Immature natural killer cell (primary cell): ENCODE data around the gene DOCK1. TPM values are rescaled to one million over a fixed set of nuclear protein-coding genes. Genes with fewer than 3 reads are reported as not detected.
A peak's percentile ranks its signal among the peaks of the same experiment; 100 is the strongest.
"Not testable (repeated sequence)": the region's sequence is repeated elsewhere in the genome, so short reads cannot be mapped to it uniquely, and the experiment has no call there.

Source experiments
- DNase-seq, 3 donors: peaks; one replicate each; pipeline ENCODE4 v3.0.0; 2022; ENCODE audit warnings: mixed read lengths in 1 of 3
- H3K27ac Mint-ChIP-seq, 6 donors: one replicate each; pipeline ENCODE4 v1.8.0; 2020; ENCODE audit warnings: mixed read lengths in 6 of 6, mild to moderate bottlenecking in 5 of 6, inconsistent platforms in 4 of 6, moderate library complexity in 3 of 6
- H3K27me3 Mint-ChIP-seq, 3 donors: one replicate each; pipeline ENCODE4 v1.8.0; 2020 to 2021; ENCODE audit warnings: low read depth in 3 of 3, mild to moderate bottlenecking in 3 of 3, mixed read lengths in 3 of 3, moderate library complexity in 3 of 3, inconsistent platforms in 1 of 3
- H3K36me3 Mint-ChIP-seq, 3 donors: one replicate each; pipeline ENCODE4 v1.8.0; 2020; ENCODE audit warnings: mixed read lengths in 3 of 3, inconsistent platforms in 2 of 3, mild to moderate bottlenecking in 2 of 3
- H3K4me1 Mint-ChIP-seq, 2 donors: one replicate each; pipeline ENCODE4 v1.8.0; 2020; ENCODE audit warnings: inconsistent platforms in 2 of 2, mild to moderate bottlenecking in 2 of 2, mixed read lengths in 2 of 2, moderate library complexity in 1 of 2
- H3K4me3 Mint-ChIP-seq, 5 donors: one replicate each; pipeline ENCODE4 v1.8.0; 2020; ENCODE audit warnings: mild to moderate bottlenecking in 5 of 5, mixed read lengths in 5 of 5, inconsistent platforms in 3 of 5, moderate library complexity in 3 of 5
- H3K9me3 Mint-ChIP-seq, 6 donors: one replicate each; pipeline ENCODE4 v1.8.0; 2020; ENCODE audit warnings: mild to moderate bottlenecking in 6 of 6, mixed read lengths in 6 of 6, inconsistent platforms in 4 of 6, moderate library complexity in 3 of 6
- polyA plus RNA-seq, 3 donors: library from polyadenylated mRNA; unstranded; fragments of 300-500 nt; fragmentation: Illumina TruSeq; gene quantifications; one replicate each; pipeline ENCODE4 v1.2.3, GENCODE V29; 2021

The DOCK1 gene
- under 1 TPM in 1 of 3 donors, not detected in 2; 0.37 TPM for polyA plus RNA-seq

- peak within 1 kb of the TSS in 3 of 5 donors; percentile 49 to 63 (median 63) for H3K4me3 Mint-ChIP-seq
- H3K4me1 Mint-ChIP-seq = peaks cover 0 to 6% of the 10 kb centered on the region in 2 donors
- no peak within 1 kb of the TSS for H3K27ac Mint-ChIP-seq
- DNase-seq = no peak
- H3K9me3 Mint-ChIP-seq = peaks cover 0 to 2% (median 0%) of the 10 kb centered on the region in 6 donors
- no peaks in the 10 kb centered on the region for H3K36me3 Mint-ChIP-seq
- H3K27me3 Mint-ChIP-seq = peaks cover 5 to 10% (median 5%) of the 10 kb centered on the region in 3 donors
Observed at GRCh38 chr10:126904818-126905701, at the start of gene DOCK1. Gene DOCK1 (plus strand): TSS chr10:126905428. CDS start chr10:126905518, 90 bp downstream.

DNA sequence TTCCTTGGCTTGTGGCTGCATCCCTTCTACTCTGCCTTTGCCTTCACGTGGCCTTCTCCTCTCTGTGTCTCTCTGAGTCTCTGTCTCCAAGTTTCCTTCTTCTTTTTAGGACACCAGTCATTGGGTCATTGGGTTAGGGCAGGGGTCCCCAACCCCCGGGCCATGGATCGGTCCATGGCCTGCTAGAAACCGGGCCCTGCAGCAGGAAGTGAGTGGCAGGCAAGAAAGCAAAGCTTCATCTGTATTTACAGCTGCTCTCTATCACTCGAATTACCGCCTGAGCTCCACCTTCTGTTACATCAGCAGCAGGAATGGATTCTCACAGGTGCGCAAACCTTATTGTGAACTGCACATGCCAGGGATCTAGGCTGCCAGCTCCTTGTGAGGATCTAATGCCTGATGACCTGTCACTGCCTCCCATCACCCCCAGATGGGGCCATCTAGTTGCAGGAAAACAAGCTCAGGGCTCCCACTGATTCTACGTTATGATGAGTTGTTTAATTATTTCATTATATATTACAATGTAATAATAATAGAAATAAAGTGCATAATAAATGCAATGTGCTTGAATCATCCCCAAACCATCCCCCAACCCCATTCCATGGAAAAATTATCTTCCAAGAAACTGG lies 47.9 kb upstream of the DOCK1 start:
- Mint-ChIP-seq H3K4me1 (no peaks in the 10 kb centered on the region), H3K27me3 (peaks cover 0 to 6% (median 4%) of the 10 kb centered on the region in 3 donors), H3K36me3 (no peaks in the 10 kb centered on the region), H3K9me3 (peaks cover 0 to 6% (median 0%) of the 10 kb centered on the region in 6 donors), H3K27ac (no peak overlapping the region), H3K4me3 (no peak overlapping the region)
- no peak for DNase-seq

GRCh38 chr10:126867567-126868365 lies 37.5 kb upstream of the DOCK1 start:
- Mint-ChIP-seq H3K27me3 (peaks cover 0 to under 1% (median 0%) of the 10 kb centered on the region in 3 donors), H3K9me3 (no peaks in the 10 kb centered on the region), H3K36me3 (no peaks in the 10 kb centered on the region), H3K4me3 (no peak overlapping the region), H3K27ac (no peak overlapping the region), H3K4me1 (no peaks in the 10 kb centered on the region)
- no peak for DNase-seq

DNA sequence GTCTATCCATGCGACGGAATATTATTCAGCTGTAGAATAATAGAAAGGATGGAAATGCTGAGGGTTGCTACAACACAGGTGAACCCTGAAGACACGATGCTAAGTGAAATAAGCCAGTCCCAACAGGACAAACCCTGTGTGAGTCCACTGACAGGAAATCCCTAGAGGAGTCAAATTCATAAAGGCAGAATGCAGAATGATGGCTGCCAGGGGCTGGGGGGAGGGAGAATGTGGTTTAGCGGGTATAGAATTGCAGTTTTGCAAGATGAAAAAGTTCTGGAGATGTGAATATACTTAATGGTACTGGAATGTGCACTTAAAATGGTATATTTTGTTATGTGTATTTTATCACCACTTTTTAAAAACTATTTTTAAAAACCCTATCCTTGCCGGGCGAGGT lies 36.9 kb upstream of the DOCK1 start:
- Mint-ChIP-seq H3K4me1 (no peaks in the 10 kb centered on the region), H3K27me3 (peaks cover 0 to 2% (median 0%) of the 10 kb centered on the region in 3 donors), H3K9me3 (no peaks in the 10 kb centered on the region)

DNA sequence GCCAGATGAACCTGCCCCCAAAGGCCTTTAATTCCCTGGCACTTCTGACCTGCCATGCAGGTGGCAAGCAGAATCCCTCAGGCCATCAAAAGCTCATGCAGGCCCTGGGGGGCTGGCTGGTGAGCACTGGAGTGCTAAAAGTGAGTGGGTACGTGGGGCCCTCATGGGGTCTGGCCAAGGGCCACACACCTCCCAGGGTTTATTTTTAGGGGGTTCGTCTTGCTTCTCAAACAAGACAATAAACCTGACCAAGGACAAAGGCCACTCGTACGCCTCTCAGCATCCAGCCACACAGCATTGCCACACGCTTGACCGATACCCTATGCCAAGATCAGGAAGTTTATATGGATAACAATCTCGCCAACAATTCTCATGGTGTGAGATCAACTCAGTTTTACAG lies 33.1 kb upstream of the DOCK1 start:
- no peaks in the 10 kb centered on the region for H3K9me3 Mint-ChIP-seq
- no peaks in the 10 kb centered on the region for H3K4me1 Mint-ChIP-seq
- H3K27me3 Mint-ChIP-seq = peaks cover 2% of the 10 kb centered on the region in 3 donors
- no peak overlapping the region for H3K27ac Mint-ChIP-seq
- H3K4me3 Mint-ChIP-seq = no peak overlapping the region
- DNase-seq = no peak
- no peaks in the 10 kb centered on the region for H3K36me3 Mint-ChIP-seq

More for the DNA sequence above, 36.9 kb upstream of the DOCK1 start:
- Mint-ChIP-seq H3K36me3 (no peaks in the 10 kb centered on the region), H3K4me3 (no peak overlapping the region), H3K27ac (no peak overlapping the region)
- DNase-seq = no peak

- peaks cover 2% of the 10 kb centered on the region in 3 donors for H3K27me3 Mint-ChIP-seq
- H3K27ac Mint-ChIP-seq = no peak overlapping the region
- DNase-seq = no peak
- no peaks in the 10 kb centered on the region for H3K36me3 Mint-ChIP-seq
- H3K4me3 Mint-ChIP-seq = no peak overlapping the region
- no peaks in the 10 kb centered on the region for H3K9me3 Mint-ChIP-seq
- H3K4me1 Mint-ChIP-seq = no peaks in the 10 kb centered on the region
Observed at GRCh38 chr10:126872768-126873167, 32.5 kb upstream of the DOCK1 start.

- Mint-ChIP-seq H3K27ac (no peak overlapping the region), H3K27me3 (peaks cover 3 to 8% (median 4%) of the 10 kb centered on the region in 3 donors), H3K4me1 (no peaks in the 10 kb centered on the region), H3K9me3 (peaks cover 0 to 3% (median 0%) of the 10 kb centered on the region in 6 donors), H3K4me3 (no peak overlapping the region), H3K36me3 (no peaks in the 10 kb centered on the region)
- no peak for DNase-seq
Observed at GRCh38 chr10:126876456-126876855, 28.8 kb upstream of the DOCK1 start.

- no peak for DNase-seq
- Mint-ChIP-seq H3K4me3 (no peak overlapping the region), H3K27ac (no peak overlapping the region), H3K4me1 (no peaks in the 10 kb centered on the region), H3K9me3 (peaks cover 0 to 4% (median 0%) of the 10 kb centered on the region in 6 donors), H3K27me3 (peaks cover 7 to 11% (median 8%) of the 10 kb centered on the region in 3 donors), H3K36me3 (no peaks in the 10 kb centered on the region)
Observed at GRCh38 chr10:126877390-126877789, 27.8 kb upstream of the DOCK1 start.

DNA sequence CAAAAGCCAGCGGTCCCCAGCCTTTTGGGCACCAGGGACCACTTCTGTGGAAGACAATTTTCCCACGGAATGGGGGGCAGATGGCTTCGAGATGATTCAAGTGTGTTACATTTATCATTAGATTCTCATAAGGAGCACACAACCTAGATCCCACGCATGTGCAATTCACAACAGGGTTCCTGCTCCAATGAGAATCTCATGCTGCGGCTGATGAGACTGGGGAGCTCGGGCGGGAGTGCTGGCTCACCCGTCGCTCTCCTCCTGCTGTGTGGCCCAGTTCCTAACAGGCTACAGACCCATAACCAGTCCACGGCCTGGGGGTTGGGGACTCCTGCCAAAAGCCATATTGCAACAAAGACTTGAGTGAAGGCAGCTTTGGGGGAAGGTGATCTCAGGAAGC lies 26.6 kb upstream of the DOCK1 start:
- Mint-ChIP-seq H3K27ac (no peak overlapping the region), H3K9me3 (peaks cover 0 to 4% (median 0%) of the 10 kb centered on the region in 6 donors), H3K36me3 (no peaks in the 10 kb centered on the region), H3K4me3 (no peak overlapping the region), H3K27me3 (peaks cover 7 to 9% (median 8%) of the 10 kb centered on the region in 3 donors), H3K4me1 (no peaks in the 10 kb centered on the region)
- DNase-seq = no peak

DNA sequence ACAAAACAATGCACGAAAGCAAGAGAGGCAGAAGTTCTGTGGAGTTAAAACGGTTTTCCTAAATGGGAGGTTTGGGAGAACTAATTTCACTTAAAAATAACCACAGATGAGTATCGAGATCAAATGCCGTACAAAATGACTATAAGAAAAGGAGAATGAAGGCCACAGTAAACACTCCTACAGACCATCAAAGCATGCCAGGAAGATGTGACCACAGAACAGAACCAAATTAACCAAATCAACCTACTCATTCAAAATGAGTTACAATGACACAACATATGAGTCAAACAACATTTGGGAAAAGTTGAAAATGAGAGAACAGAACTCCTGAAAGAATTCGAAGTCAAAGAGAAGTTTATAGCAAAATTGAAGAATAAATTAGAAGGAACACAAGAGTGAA lies 24.3 kb upstream of the DOCK1 start:
- Mint-ChIP-seq H3K9me3 (peaks cover 0 to 4% (median 0%) of the 10 kb centered on the region in 6 donors), H3K27ac (no peak overlapping the region), H3K4me3 (no peak overlapping the region), H3K27me3 (peaks cover 5 to 9% (median 6%) of the 10 kb centered on the region in 3 donors), H3K4me1 (no peaks in the 10 kb centered on the region), H3K36me3 (no peaks in the 10 kb centered on the region)
- DNase-seq = no peak

DNA sequence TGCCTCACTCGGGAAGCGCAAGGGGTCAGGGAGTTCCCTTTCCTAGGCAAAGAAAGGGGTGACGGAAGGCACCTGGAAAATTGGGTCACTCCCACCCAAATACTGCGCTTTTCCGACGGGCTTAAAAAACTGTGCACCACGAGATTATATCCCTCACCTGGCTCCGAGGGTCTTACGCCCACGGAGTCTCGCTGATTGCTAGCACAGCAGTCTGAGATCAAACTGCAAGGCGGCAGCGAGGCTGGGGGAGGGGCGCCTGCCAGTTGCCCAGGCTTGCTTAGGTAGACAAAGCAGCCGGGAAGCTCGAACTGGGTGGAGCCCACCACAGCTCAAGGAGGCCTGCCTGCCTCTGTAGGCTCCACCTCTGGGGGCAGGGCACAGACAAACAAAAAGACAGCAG lies 23.2 kb upstream of the DOCK1 start:
- not testable (repeated sequence) for H3K27me3 Mint-ChIP-seq, H3K4me3 Mint-ChIP-seq, H3K9me3 Mint-ChIP-seq, H3K4me1 Mint-ChIP-seq, H3K27ac Mint-ChIP-seq, DNase-seq, H3K36me3 Mint-ChIP-seq

GRCh38 chr10:126888436-126888835 lies 16.8 kb upstream of the DOCK1 start:
- not testable (repeated sequence) for H3K36me3 Mint-ChIP-seq, H3K27me3 Mint-ChIP-seq, DNase-seq, H3K9me3 Mint-ChIP-seq, H3K4me3 Mint-ChIP-seq, H3K4me1 Mint-ChIP-seq, H3K27ac Mint-ChIP-seq

DNA sequence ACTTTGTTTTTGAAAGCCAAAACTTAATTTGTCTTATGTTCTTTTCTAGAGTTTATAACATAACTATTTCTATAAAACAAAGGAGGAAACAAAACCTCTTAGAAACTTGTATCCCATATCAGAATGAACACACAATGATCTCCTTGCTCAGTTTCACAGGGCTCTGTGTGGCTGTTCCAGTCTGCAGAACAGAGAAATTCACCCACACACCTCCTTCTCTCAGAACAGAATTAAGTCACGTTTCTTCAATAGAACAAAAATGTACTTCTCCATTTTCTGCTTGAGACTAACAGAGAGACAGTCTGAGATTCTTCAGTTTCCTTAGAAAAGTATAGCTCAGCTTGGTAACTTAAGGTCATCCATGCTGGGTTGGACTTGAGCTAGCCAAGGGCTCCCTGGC lies 15.8 kb upstream of the DOCK1 start:
- Mint-ChIP-seq H3K4me1 (no peaks in the 10 kb centered on the region), H3K27me3 (peaks cover 0 to 2% (median 1%) of the 10 kb centered on the region in 3 donors), H3K36me3 (no peaks in the 10 kb centered on the region), H3K27ac (no peak overlapping the region), H3K4me3 (no peak overlapping the region), H3K9me3 (no peaks in the 10 kb centered on the region)
- DNase-seq = no peak

- not testable (repeated sequence) for H3K4me3 Mint-ChIP-seq, H3K36me3 Mint-ChIP-seq, DNase-seq, H3K4me1 Mint-ChIP-seq, H3K27me3 Mint-ChIP-seq, H3K9me3 Mint-ChIP-seq, H3K27ac Mint-ChIP-seq
Observed at GRCh38 chr10:126890797-126891196, 14.4 kb upstream of the DOCK1 start.
